ENCODE data around the gene ZNF276. TPM values are rescaled to one million over a fixed set of nuclear protein-coding genes. Genes with fewer than 3 reads are reported as not detected.

ZNF276 gene
- polyA plus RNA-seq, 1 donor (not counting 4 experiments of a cell fraction or from before 2014, with no cell fraction given) = 11.3 TPM

GRCh38 chr16:89787365-89787805, 66.0 kb downstream of the ZNF276 start:
- no peaks in the 10 kb centered on the region for H3K4me1 ChIP-seq (ENCODE audit: control insufficient read depth, extremely low read depth, insufficient read depth, low read length)
- dilution Hi-C loops (cut with MboI; ENCODE audit: extremely low pct_ligation_motif_present, low sequenced_read_pairs) = no loop called here
- peaks cover 6 to 18% of the 10 kb centered on the region in 2 experiments for H3K36me3 ChIP-seq (ENCODE audit: control insufficient read depth in 2 of 2, extremely low read depth in 1 of 2, insufficient read depth in 2 of 2, low read length in 2 of 2)
- H4K20me1 ChIP-seq (ENCODE audit: control insufficient read depth, extremely low read depth, insufficient read depth, low read length) = no peaks in the 10 kb centered on the region
- H3K79me2 ChIP-seq (ENCODE audit: control insufficient read depth, insufficient read depth, low read length) = no peaks in the 10 kb centered on the region
- FAIRE-seq = no peak
- TF ChIP-seq EZH2 (IDR thresholded peaks at IDR 0.05; ENCODE audit: low read length) = no peak
- no peak for TF ChIP-seq CTCF (optimal IDR thresholded peaks at IDR 0.05 in 1 of 3, IDR thresholded peaks at IDR 0.05 in 1 of 3, conservative IDR thresholded peaks at IDR 0.05 in 1 of 3; ENCODE audit: extremely low read depth in 1 of 3, insufficient read depth in 2 of 3, low read length in 3 of 3)
- no peak overlapping the region for H3K4me2 ChIP-seq (ENCODE audit: control insufficient read depth, extremely low read depth, insufficient read depth, low read depth, low read length)
- H3K27ac ChIP-seq (ENCODE audit: control insufficient read depth, insufficient read depth, low read length) = no peak overlapping the region
- no peak overlapping the region for H3K9ac ChIP-seq (ENCODE audit: control insufficient read depth, extremely low read depth, insufficient read depth, low read length)
- H2AFZ ChIP-seq (ENCODE audit: control insufficient read depth, low read length) = no peak overlapping the region
- no peak overlapping the region for H3K4me3 ChIP-seq (ENCODE audit: control insufficient read depth in 2 of 3, extremely low read depth in 1 of 3, insufficient read depth in 2 of 3, low read depth in 1 of 3, low read length in 3 of 3)
- H3K9me3 ChIP-seq (ENCODE audit: control insufficient read depth, low read depth, low read length) = no peaks in the 10 kb centered on the region
- DNase-seq (ENCODE audit: low read depth, low spot score) = no peak
- H3K9me1 ChIP-seq (ENCODE audit: control insufficient read depth, extremely low read depth, insufficient read depth, low read length) = no peaks in the 10 kb centered on the region
- H3K27me3 ChIP-seq (ENCODE audit: control insufficient read depth, extremely low read depth, insufficient read depth, low read length) = no peaks in the 10 kb centered on the region

Other genes starting within 250 kb of the ZNF276 start
- 23.8 to 48.1 TPM (median 30.1 TPM) in 3 replicates for gene ANKRD11, start 231.0 kb upstream of the ZNF276 start, polyA plus RNA-seq
- 43.8 to 59.4 TPM (median 45.2 TPM) in 3 replicates for gene SPG7, start 213.1 kb upstream of the ZNF276 start, polyA plus RNA-seq
- 1,741 to 3,736 TPM (median 2,095 TPM) in 3 replicates for gene RPL13, start 160.9 kb upstream of the ZNF276 start, polyA plus RNA-seq
- 6.2 to 12.4 TPM (median 9.1 TPM) in 3 replicates for gene CPNE7, start 145.8 kb upstream of the ZNF276 start, polyA plus RNA-seq
- 0.09 to 0.13 TPM in 2 of 3 replicates, not detected in the other for gene DPEP1, start 107.9 kb upstream of the ZNF276 start, polyA plus RNA-seq
- gene CHMP1A, start 63.8 kb upstream of the ZNF276 start, polyA plus RNA-seq = 64.1 to 91.7 TPM (median 87.0 TPM) in 3 replicates
- 4.5 to 6.0 TPM (median 5.3 TPM) in 3 replicates for gene SPATA33, start 63.7 kb upstream of the ZNF276 start, polyA plus RNA-seq
- gene CDK10, start 34.8 kb upstream of the ZNF276 start, polyA plus RNA-seq = 30.6 to 40.1 TPM (median 37.0 TPM) in 3 replicates
- 1.7 to 3.9 TPM (median 2.8 TPM) in 3 replicates for gene SPATA2L, start 19.8 kb upstream of the ZNF276 start, polyA plus RNA-seq
- gene VPS9D1, start 639 bp upstream of the ZNF276 start, polyA plus RNA-seq = 1.6 to 4.0 TPM (median 2.3 TPM) in 3 replicates
- 4.0 to 15.6 TPM (median 11.3 TPM) in 3 replicates for gene FANCA, start 95.1 kb downstream of the ZNF276 start, polyA plus RNA-seq
- 1.1 to 1.7 TPM (median 1.3 TPM) in 3 replicates for gene SPIRE2, start 106.9 kb downstream of the ZNF276 start, polyA plus RNA-seq
- 92.4 to 103 TPM (median 97.5 TPM) in 3 replicates for gene TCF25, start 152.1 kb downstream of the ZNF276 start, polyA plus RNA-seq
- 1.1 to 1.9 TPM (median 1.1 TPM) in 3 replicates for gene MC1R, start 197.3 kb downstream of the ZNF276 start, polyA plus RNA-seq
- 29.2 to 54.2 TPM (median 34.0 TPM) in 3 replicates for gene TUBB3, start 201.8 kb downstream of the ZNF276 start, polyA plus RNA-seq
- 74.2 to 115 TPM (median 86.4 TPM) in 3 replicates for gene DEF8, start 227.2 kb downstream of the ZNF276 start, polyA plus RNA-seq